RCC 7860 (cell line): Measurements from ENCODE around the gene GPR39.

ENCODE experiments used
- DNase-seq: peaks from one replicate; pipeline ENCODE4 v3.0.0-alpha.2; 2015; ENCODE audit warnings: low spot score
- FAIRE-seq: peaks from 2 replicates; lab custom pipeline; 2012; peaks lifted over from hg19 to GRCh38; lab: Jason Lieb, UNC

Gene GPR39

DNA sequence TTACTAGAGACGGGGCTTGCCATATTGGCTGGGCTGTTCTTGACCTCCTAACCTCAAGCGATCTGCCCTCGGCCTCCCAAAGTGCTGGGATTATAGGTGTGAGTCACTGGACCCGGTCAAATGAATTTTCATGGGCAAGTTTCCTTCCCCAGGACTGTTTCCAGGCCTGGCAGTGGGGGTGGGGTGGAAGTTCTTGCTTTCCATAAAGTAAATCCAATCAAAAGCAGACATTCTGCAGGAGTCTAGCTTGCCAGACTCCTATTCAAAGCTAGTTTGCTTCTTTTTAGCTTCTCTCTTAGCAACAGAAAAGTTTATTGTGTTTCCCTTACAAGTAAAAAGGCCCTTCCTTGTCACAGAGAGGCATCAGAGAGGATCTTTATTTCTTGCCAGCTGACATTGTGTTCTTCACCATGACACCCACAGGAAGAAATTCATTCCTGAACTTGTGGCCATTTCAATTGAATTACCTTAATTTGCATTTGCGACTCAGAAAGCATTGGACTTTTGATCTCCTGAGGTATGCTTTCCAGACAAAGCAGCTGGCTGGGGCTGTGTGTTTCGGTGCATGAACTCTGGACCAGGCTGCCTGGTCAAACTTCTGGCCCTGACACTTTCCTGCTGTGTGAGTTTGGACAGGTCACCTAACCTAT is 215.5 kb downstream of the GPR39 start:
- DNase-seq: peak; percentile 55
- peak; percentile 78 for FAIRE-seq

DNA sequence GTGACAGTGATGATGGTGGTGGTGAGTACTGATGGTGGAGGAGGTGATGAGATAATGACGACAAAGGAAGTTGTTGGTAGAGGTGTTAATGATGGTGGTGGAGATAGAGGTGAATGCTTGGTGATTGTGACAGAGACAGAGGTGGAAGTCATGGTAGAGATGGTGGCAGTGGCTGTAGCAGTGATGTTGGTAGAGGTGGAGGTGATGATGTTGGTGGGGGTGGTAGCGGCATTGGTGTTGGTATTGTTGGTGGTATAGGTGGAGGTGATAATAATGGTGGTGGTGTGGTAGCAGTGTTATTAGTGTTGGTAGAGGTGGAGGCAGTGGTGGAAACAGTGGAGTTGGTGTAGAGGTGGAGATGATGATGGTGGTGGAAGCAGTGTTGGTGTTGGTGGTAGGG is 217.0 kb downstream of the GPR39 start:
- DNase-seq (no peak), FAIRE-seq (no peak)

DNA sequence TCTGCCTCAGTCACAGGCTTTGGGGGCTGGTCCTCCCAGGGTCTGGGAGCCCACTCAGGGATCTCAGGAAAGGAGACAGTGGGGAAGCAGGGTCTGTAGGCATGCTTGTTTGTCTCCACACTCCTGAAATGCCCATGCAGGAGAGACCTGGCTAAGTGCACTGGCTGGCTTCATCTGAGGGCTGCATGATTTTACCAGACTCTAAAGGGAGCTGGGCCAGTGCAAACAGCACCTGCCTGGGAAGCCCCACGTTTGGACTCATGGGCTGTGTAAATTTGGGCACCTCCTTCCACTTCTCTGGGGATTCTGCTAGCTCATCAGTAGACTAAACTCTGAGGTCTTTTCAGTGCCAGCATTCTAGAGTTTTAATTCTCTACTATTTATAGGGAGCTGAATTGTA is 219.7 kb downstream of the GPR39 start:
- no peak for FAIRE-seq
- no peak for DNase-seq

DNA sequence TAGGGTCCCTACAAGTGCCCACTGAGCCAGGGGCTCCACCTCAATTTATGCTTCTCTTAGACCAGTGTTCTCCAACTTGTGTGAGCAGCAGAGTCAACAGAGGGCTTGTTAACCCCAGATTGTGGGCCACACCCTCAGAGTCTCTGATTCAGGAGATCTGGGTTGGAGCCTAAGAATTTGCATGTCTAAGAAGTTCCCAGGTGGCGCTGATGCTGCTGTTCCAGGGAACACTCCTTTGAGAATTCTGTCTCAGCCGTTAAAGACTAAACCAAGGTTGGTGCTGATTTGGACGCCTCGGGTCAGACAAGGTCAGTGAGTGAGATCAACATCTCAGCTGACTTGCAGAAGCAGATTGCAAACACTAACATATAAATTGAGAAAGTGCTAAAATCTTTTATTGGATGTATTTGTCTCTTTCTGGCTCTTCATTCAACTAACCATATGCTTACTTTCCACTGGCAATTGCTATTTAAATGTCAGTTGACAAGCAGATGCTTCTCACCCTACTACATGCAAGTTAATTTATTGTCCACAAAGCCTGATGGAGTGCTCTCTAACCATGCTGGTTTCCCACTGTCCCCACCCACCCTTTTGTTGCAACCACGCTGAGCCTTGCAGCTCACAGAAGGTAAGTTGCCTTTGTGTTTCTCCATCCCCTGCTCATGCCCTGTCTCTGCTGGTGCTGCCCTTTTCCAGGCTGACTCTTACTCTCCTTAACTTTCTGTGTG is 221.9 kb downstream of the GPR39 start:
- FAIRE-seq (no peak), DNase-seq (no peak)

DNA sequence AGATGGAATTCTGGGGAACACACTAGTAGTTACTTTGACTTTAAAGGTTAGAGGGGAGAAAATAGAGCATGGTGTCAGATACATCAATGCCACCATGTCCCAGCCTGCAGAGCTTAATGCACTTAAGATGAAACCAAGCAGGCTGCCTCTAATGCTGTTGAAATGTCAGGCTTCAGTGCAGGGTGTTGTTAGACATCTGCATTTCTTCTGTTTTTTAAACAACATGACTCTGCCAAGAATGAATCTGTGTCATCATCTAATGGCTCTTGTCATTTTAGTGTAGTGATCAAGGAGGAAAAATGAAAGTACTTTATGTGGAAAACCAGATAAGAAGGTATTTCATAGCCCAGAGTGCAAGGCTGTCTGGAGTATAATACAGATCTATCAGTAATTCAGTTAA is 223.5 kb downstream of the GPR39 start:
- FAIRE-seq (no peak), DNase-seq (no peak)

DNA sequence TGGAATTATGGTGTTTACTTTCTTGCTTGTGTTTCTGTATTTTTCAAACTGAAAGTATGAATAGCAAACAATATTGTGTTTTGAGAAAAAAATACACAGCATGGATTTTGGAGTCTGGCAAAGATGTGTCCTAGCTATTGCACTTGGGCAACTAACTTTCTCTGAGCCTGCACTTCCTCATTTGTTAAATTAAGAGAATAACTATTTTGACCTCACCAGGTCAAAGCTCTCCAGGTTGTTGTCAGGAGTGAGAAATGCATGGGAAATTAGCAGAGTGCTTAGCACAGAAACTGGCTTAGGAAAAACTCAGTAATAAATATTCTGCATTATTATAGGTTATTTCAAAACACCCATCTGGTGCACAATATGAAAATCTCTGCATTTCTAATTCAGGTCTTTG is 225.2 kb downstream of the GPR39 start:
- no peak for FAIRE-seq

DNA sequence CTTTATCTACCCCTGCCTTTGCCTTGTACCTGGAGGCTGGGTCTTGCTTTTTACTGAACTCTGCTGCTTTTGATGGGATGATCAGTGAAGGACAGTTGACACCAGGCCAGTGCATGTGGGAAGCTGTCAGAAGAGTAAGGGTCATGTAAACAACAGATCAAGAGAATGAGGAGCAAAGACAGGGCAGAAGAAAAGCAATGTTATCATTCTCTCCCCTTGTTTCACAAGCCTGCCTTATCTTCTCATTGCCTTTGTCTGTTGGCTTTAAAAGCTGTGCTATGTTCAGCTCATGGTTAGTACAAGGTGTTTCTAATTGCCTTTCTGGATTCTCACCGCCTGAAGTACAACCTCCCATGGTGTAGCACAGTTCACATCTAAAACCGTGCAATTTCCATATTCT is 225.8 kb downstream of the GPR39 start:
- no peak for DNase-seq
- FAIRE-seq: no peak

More for the DNA sequence above, 225.2 kb downstream of the GPR39 start:
- no peak for DNase-seq

DNA sequence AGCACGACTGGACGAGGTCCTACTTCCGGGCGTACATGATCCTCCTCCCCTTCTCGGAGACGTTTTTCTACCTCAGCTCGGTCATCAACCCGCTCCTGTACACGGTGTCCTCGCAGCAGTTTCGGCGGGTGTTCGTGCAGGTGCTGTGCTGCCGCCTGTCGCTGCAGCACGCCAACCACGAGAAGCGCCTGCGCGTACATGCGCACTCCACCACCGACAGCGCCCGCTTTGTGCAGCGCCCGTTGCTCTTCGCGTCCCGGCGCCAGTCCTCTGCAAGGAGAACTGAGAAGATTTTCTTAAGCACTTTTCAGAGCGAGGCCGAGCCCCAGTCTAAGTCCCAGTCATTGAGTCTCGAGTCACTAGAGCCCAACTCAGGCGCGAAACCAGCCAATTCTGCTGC is 228.6 kb downstream of the GPR39 start:
- DNase-seq (no peak), FAIRE-seq (no peak)

DNA sequence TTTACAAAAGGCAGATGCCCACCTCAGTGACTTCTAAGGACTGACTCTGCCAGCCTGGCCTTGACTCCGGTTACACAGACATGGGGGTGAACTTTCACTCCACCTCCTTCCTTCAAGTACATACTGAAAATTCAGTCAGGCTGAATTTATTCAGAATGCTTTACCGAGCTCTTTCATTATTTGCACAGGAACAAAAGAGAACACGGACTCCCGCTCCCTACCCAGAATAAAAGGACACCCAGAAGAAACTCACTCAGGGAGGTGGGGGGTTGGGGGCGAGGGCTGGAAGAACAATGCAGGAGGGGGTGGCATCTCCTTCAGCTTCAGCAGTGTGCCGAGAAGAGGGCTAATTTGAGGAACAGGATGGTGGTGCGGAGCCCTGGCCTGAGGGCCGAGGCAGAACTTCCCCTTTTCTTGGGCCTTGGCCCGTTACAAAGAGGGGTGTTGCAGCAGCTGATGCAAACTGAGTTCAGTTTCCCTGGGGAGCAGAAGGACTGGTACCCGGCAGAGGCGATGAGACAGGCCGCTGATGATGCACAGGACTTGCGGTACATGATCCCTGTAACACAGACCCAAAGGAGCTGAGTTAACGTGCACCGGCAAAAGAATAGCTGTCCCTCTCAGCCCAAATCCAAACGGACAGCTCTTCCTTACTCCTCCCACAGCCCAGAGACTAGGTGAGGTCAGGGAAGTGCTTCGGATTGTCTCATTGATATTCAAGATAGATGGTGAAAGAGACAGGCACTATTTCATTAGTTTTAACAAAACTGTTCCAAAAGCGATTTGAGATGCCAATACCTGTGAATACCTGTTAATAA is 229.3 kb downstream of the GPR39 start:
- DNase-seq (no peak), FAIRE-seq (no peak)

DNA sequence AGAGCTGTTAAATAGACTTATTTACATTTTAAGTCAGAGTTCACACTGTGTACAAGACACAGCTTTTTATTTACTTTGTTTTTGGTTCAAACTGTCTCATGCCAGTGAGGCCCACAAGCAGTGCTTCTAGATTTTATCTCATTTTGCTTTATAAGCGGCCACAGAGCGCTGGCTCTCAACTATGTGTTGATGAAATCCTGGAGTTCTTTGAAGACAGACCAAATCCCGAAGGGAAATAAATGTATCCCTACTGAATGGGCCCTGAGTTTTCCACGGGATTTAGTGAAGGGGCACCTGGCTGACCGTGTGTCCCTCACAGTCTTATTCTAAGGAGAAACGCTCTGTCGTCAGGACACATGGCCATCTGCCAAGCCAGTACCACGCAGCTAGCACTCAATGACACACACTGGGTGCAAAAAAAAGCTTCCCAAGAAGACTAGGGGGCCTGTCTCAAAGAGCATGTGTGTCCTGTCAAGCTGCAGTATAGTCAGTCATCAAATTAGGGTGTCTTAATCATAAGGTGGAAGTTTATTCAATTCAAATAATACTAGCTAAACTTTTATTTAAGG is 230.0 kb downstream of the GPR39 start:
- no peak for DNase-seq
- no peak for FAIRE-seq

DNA sequence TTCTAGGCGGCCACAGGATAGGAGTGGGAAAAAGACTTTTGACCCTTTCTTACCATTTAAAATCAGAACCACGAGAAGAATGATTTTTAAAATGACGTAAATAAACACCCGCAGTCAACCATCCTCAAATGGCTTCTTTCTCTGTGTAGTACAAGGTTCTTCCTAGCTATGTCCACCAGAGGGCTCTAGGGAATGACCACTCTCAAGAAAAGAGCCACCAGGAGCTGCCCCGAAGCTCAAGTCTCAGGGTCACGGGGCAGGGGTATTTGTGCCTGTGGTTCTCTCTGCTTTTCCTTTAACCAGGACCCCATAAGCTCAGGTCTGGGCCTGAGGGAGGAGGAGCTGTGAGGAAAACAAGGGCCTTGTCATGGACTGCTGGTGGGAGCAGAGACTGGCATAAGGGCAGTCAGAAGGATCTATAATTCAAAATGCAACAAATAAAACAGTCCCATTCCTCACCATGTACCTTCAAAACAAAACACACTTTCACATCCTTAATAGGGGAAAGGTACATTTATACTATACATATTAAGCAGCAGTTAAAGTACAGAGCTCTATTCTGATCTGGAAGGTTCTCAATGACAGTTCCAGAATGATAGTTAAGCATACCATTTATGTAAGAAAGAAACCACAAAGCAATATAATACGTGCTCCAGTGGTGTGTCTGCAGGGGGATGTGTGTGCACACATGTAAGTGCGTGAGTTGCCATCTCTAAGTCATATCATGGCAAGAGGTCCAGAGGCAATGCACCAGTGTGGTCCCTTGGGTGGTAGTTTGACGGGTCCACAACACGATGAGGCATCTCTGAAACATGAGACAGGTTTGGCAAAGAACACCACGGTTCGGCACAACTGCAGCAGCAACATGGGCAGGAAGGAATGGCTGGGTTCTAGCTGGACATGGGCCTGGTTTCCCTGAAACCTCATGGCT is 234.8 kb downstream of the GPR39 start:
- FAIRE-seq (no peak), DNase-seq (peak; percentile 20)

DNA sequence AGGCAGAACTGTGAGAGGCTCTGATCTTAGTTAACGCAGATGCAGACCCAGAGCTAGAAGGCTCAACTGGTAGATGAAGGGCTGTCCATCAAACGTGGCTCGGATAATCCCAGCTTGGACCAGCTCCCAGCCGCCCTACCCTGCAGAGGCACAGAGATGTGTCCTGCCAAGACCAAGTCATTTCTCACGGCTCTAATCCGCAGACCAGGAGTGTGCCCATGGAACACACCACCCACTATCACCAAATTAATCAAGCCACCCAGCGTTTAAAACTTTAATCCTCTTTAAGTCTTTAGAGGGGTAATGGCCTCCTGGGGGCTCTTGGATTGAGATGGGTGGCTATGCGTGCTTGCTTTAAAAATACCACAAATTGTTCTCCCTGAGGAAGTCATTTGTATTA is 235.9 kb downstream of the GPR39 start:
- FAIRE-seq: no peak
- DNase-seq: no peak

DNA sequence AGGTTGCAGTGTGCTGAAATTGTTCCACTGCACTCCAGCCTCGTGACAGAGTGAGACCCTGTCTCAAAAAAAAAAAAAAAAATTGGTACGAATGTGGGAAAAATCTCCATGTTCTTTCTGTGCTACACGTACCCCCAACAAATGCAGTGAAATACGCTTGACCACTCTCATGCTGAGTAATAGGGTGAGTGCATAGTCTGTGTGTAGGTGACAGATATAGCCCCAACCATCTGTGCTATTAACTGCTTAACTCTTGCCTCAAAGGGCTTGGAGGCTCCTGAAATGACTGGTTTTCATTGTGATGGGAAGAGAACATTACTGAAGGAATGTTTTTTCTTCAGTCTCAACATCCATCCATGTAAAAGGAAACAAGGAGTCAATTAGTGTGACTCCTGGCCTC is 237.7 kb downstream of the GPR39 start:
- DNase-seq (no peak), FAIRE-seq (no peak)

DNA sequence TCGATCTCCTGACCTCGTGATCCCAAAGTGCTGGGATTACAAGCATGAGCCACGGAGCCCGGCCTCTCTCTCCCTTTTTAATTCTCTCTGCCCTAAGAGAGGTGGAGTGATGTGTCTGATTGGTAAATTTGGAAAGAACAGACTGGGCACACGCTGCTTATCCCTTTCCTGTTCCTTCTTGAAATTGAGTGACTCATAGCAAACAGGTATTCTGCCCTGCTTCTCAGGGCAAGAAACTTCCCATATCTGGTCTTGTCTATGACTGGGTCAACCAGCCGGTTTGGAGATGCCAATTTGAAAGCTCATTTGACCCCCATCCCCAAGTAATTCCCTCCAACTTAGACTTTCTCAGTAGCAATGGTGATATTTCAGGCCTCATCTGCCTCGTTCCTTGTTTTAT is 238.4 kb downstream of the GPR39 start:
- DNase-seq: no peak
- FAIRE-seq: no peak

DNA sequence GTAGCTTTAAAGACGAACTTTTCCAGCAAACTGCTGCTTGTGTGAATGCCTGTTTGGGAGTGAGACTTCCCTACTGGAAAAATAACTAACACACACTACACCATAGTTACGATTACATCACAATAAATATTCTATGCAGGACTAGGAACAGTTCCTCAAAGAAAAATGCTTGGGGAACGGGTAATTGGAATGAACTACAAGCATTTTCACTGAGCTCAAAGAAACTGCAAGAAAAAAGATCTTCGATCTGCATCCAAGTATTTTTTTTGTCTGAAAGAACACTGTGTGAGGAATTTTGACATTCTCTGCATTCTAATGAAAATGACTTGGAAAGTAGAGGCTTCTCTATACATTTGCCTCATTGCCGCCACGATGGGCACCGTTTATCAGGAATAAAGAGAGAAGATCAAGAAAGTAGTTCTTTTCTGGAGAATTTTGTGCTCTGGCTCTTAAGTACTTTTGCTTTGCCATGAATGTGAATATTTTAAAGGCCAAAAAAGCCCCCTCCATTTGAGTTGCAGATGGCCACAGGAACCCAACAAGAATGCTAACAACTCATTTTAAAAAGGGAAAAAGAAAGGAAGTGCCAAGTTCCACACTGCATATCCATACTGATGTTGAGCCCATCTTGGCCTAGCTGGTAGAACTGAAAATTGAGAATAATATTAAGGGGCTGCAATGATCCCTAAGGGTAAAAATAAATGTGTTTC is 239.8 kb downstream of the GPR39 start:
- no peak for FAIRE-seq
- no peak for DNase-seq

DNA sequence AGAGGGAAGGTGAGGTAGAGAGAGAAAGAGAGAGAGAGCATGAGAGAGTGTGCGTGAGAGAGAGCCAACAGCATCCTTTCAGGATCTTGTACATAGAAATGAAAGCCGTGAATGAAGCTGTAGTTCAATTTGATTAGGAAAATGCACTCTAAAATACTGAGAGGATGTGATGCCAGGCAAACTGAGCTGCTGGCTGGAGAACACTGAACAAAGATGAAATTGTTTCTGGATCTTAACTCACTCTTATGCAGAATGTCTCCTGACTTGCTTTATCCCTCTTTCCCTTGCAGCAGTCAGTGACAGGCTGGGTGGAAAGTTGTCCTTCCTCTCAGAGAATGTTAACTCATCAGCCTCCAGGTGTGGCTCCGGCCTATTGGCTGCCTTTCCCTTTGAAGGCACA is 242.7 kb downstream of the GPR39 start:
- FAIRE-seq (no peak), DNase-seq (no peak)

DNA sequence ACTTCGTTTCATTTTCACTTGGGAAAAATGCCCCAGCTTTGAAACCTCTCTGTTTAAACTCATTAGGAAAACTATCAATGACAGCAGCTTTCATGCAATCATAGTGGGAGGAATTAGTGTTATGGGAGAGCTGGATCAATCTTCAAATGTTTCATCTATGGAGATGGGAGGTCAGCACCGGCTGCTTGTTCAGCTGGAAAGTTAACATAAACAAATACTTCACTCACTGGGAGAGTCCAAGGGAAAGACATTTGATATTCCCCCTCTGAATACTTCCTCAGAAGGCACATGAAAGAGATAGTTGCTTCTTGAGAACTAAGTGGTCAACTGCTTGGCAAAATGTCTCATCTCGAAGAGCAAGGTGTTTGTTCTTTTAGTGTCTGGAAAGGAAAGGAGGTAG is 246.1 kb downstream of the GPR39 start:
- FAIRE-seq (no peak), DNase-seq (no peak)

DNA sequence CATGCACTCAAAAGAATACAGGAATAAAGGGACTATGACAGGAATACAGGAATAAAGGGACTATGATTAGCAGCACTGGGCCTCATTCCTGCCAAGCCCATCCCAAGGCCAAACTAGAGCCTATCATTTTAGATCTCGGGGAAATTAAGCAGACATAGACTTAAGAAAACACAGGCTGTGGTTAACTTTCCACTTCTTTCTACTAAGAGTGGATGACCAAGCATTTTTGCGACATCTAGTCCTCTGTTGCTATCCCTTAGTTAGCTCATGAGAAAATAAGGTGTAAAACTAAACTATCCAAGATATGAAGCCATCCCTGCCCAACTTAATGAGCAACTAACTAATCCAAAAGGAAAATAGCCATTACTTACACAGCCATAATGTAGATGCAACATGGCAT is 247.5 kb downstream of the GPR39 start:
- FAIRE-seq (no peak), DNase-seq (no peak)

DNA sequence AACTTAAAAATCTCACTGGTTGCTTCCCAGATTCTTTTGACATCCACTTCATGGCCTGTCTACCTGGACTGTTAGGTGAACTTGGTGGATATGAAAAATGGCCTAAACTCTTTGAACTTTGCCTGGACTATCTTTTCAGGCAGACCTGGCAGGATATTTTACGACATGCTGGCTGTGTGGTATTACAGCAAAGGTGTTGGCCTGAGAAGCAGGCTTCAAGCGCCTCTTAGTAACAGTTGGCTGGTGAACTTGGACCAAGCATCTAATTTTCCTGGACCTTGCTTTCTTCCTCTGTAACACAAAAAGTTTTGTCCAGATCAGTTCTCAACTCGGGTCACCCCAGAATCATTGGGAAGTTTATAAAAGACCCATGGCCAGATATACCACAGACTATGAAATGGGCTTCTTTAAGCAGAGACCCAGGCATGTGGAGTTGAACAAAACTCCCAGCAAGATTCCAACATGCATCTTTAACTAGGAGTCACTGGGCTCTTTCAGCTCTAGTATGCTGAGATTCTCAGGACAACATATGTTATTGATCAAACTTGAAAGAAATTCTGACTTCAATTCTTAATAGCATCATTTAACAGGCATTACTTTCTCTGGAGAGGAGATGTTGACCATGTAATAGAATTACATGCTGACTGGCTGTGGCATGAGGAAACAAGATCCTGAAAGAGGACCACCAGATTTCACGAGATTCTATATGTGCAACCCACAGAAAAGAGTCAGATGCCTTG is 249.0 kb downstream of the GPR39 start:
- DNase-seq (no peak), FAIRE-seq (no peak)
